GM21528 (cell line): ENCODE data around the gene LRMDA.
"Not testable (repeated sequence)": the region's sequence is repeated elsewhere in the genome, so short reads cannot be mapped to it uniquely, and the experiment has no call there.

Source experiments
- ATAC-seq: cut with Tn5 transposase; IDR thresholded peaks from one replicate; pipeline ENCODE4 v1.9.1; 2021; ENCODE audit warnings: mild to moderate bottlenecking, moderate library complexity; ENCODE audit not compliant: unreplicated experiment, low FRiP score

Gene LRMDA

GRCh38 chr10:76526833-76527232 lies 1095.4 kb downstream of the LRMDA start:
- ATAC-seq, result not testable (repeated sequence)

GRCh38 chr10:76540331-76540730 lies 1108.9 kb downstream of the LRMDA start:
- ATAC-seq, result no peak

GRCh38 chr10:76540786-76541185 lies 1109.4 kb downstream of the LRMDA start:
- no peak for ATAC-seq

GRCh38 chr10:76541852-76542251 lies 1110.4 kb downstream of the LRMDA start:
- ATAC-seq, result no peak

- ATAC-seq, result no peak
These were observed 1111.0 kb downstream of the LRMDA start for GRCh38 chr10:76542307-76542930.

- no peak for ATAC-seq
These were observed 1112.2 kb downstream of the LRMDA start for GRCh38 chr10:76543655-76544054.

- ATAC-seq, result no peak
These were observed 1113.4 kb downstream of the LRMDA start for GRCh38 chr10:76544789-76545188.

GRCh38 chr10:76546411-76546810 lies 1115.0 kb downstream of the LRMDA start:
- no peak for ATAC-seq

GRCh38 chr10:76547352-76547972 lies 1116.0 kb downstream of the LRMDA start:
- ATAC-seq, result peak; percentile 63

GRCh38 chr10:76548716-76549115 lies 1117.3 kb downstream of the LRMDA start:
- no peak for ATAC-seq

- no peak for ATAC-seq
These were observed 1117.7 kb downstream of the LRMDA start for GRCh38 chr10:76549171-76549570.

- no peak for ATAC-seq
These were observed 1119.4 kb downstream of the LRMDA start for GRCh38 chr10:76550806-76551205.

GRCh38 chr10:76552091-76552873 lies 1120.9 kb downstream of the LRMDA start:
- ATAC-seq, result no peak

GRCh38 chr10:76553263-76554032 lies 1122.0 kb downstream of the LRMDA start:
- no peak for ATAC-seq

GRCh38 chr10:76554033-76554408 lies 1122.6 kb downstream of the LRMDA start:
- ATAC-seq, result no peak

GRCh38 chr10:76554478-76554877 lies 1123.1 kb downstream of the LRMDA start:
- no peak for ATAC-seq

GRCh38 chr10:76555067-76555670 lies 1123.7 kb downstream of the LRMDA start:
- no peak for ATAC-seq

GRCh38 chr10:76557366-76557765 lies 1125.9 kb downstream of the LRMDA start:
- no peak for ATAC-seq

GRCh38 chr10:76558586-76558985 lies 1127.2 kb downstream of the LRMDA start:
- no peak for ATAC-seq
